ENCODE measurements around the gene CDH23.

CDH23 gene

DNA sequence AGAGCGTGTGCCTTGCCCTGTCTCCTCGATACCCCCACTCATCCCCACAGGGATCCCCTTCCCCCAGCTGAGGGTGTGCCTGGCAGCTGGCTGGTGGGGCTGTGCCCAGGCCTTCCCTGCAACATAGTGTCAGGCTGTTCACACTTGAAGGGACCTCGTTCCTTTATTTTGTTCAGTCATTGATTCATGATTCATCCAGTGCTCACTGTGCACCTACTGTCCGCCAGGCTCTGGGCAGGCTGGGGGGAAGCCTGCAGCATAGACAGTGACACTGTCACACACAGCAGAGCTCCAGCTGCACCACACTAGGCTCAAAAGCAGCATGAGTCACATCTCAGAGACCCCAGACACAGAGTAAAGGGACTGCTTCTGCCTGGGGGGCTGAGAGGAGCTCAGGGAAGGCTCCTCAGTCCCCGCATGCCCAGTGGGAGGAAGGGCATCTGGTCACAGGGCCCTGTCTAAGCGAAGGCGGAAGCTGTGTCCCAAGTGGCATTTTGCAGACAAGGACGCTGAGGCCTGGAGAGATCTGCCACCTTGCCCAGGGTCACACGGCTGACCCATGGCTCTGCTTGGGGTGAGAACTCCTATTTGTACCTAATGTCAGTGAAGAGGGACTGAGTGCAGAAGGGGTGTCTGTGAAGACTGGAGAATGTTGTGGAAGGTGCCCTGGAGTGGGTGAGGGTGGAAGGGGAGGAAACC, 27.9 kb downstream of the CDH23 start:
- no peak for DNase-seq

DNA sequence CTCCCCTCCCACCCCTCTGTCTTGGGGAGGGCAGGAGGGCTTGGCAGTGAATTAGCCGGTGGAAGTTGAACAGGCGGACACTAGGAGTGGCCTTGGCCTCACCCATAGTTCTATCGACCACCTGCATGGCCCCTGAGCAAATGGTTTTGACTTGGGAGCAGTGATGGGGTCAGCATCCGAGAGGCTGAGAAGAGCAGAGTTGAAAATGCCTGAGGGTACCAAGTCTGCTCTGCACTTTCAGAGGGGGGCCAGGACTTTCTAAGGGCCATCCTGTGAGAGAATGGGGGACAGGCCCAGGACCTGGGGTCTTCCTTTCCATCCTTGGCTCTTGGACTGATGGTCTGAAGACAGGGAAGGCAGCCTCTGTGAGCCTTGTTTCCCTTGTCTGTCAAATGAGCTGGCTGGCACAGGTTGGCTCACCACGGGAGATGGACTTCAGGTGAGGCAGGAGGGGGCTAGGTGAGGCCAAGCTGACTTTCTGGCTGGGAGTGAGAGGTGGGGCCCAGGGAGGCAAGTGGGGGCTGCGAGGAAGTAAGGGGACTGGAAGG, 29.4 kb downstream of the CDH23 start:
- DNase-seq, result no peak

DNA sequence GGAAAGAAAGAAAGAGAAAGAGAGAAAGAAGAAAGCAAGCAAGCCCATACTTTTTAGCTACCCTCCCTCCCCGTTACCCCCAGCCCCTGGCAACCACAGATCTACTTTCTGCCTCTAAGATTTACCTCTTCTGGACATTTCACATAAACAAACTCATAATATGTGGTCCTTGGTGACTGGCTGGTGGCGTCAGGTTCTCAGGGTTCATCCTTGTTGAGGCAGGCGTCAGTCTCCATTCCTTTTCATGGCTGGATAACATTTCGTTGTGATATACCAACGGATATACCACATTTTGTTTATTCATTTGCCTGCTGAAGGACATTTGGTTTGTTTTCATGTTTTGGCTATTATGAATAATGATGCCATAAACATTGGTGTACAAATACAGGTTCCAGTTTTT, 30.5 kb downstream of the CDH23 start:
- no peak for DNase-seq

DNA sequence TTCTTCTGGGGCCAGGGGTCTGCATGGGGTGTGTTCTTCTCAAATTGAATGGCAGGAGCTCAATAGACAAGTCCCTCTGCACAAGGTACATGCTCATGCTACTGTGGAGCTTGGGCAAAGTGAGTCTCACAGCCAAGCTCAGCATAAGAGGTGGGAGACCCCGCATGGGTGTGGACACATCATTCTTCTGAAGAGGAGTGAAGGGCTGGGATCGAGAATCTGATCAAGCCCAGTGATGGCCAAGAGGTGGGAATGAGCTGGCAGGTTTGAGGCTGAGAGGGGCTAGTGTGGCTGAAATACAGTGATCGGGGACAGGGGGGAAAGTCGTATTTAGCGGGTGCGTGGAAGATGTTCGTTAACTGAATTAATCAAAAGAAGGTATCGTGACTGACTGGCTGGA, 32.6 kb downstream of the CDH23 start:
- no peak for DNase-seq

DNA sequence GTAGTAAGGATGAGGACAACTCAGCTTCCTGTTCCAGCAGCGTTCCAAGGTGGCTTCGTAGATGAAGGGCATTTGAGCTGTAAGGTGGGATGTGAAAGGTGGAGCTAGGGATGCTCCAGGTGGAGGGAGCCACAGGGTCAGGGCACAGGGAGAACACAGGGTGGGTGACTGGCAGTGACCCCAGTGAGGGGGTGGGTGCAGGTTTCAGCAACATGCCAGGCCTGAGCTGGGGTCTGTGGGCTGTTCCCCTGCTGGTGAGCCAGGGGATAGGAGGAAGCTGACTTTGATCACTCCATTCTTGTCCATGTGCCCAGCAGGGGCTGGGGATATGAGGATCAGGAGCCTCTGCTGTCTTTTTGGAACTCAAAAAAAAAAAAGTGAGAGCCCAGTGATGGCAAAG, 33.2 kb downstream of the CDH23 start:
- no peak for DNase-seq

DNA sequence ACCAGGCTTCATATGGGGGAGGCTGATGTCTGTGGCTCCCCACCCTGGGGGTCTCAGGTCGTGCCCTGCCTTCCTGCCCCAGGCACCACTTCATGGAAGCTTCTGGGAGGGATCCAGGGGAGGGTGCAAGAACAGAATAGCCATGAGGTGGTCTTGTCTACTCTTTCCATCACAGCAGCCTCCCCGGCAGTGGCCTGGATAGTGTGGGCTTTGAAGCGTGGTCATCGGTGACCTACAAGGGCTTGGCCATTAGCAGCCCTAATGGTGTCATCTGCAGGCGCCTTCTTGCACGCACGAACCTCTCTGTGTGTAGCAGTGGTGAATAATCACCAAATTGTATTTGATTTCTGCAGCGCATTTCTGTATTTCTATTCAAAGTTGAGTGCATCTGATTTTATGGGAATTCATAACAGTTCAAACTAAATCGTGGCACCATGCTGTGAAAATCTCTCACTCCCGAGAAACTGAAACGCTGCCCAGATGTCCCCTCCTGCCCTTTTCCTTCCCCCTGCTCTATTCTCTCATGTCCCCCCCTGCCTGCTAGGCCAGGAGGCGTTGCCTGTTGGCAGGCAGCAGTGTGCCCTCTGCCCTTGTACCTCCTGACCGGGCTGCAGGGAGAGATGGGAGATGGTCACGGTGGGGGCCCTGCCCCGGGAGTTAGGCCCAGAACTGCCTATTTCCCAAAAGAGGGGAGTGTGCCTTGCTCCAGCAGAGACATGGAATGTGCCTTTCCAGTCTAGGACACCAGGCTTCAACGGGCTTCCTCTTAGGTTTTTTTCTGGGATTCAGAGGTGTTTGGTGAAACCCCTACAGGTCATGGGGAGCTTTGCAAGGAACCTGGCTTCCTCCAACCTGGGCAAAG, 34.8 kb downstream of the CDH23 start:
- DNase-seq, result no peak

DNA sequence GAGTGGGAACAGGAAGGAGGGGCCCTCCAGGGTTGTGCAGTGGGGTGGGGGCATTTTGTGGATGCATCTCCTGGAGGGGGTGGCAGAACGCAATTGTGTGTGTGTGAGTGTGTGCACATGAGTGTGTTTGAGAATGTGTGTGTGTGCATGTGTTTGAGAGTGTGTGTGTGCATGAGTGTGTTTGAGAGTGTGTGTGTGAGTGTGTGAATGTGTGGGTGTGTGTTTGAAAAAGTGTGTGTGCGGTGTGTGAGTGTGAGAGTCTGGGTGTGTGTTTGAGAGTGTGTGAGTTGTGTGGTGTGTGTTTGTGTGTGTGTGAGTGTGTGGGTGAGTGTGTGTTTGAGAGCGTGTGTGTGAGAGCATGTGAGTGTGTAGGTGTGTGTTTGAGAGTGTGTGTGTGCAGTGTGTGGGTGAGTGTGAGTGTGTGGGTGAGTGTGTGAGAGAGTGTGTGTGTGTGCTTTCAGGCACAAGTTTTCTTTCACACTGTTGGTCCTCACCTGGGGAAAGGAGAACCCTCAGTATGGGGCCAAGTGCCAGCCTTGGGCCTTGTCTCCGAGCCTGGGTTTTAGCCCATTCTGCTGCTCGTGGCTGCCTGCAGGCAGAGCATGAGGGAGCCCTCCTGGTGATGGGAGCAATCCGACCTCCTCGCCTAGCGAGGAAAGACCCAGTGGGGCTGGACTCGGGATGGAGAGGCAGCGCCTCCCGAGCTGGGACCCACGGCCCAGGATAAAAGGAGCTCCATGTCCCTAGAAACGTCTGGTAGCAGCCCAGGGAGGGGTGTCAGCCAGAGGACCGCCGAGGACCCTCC, 35.6 kb downstream of the CDH23 start:
- no peak for DNase-seq

DNA sequence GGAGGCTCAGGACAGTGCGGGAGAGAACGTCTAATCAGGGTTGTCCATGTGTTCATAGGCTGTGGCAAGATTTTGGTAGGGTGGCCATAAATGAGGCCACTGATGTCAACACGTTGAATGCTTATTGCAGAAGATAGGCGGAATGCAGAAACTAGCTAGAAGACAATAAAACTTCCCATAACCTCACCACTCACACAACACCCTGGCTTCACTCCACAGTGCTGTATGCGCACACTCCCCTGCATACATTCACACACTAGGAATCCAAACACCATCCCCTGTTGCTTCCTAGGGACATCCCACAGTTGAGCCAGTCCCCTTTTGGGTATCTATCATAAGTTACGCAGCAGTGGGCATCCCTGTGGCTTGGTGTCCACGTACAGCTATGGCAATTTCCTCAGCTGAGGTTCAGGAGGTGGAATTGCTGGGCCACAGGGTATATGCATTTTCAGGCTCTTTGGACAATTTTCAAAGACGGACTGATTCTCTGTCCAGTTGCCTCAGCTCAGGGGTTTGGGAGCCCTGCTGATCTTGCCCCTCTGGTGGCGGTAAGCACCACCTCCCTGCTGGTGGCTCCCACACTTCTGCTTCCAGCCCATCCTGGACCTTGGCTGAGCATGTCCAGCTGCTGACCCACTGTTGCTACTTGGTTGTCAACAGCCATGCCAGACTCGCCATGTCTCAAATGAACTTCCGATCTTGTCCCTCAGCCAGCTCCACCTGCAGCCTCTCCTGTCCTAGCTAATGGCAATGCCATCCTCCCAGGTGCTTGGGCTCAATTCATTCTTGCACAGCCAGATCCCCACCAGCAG, 36.4 kb downstream of the CDH23 start:
- no peak for DNase-seq

DNA sequence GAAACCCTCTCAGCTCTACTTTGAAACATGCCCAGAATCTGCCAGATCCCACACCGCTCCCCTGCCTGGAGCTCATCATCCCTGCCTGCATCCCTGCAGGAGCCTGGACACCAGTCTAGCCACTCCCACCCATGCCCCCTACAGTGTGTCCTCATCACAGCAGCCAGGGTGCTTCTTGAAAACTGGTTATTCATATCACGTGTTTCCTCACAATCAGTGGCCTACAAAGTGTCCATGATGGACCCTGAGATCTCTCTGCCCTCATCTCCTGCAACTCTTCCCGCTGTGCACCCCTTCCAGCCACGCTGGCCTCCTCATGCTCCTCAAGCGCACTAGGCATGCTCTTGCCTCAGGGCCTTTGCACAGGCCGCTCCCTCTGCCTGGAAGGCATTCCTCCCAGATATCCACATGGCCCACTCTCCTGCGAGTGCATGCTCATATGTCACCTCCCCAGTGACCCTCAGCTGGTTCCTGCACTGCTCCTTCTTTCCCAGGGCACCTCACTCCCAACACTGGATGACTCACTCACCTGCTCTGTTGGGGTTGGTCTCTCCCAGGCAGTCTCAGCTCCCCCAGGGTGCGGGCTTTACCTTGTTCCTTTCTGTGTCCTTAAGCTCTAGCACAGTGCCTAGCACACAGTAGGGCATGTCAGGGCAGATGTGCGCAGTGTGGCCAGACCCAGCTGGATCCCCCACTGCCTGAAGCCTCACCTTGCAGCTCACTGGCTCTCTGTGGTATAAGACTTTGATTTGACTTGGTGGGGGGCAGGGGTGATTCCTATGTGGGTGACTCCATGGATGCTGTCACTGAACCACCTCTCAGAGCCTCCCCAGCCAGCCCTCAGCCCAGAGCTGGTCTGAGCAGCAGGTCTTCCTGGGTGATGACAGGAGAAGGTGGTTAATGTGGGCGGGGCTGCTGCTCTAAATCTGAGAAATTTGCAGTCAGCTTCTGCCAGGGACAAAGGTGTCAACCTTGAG, 37.3 kb downstream of the CDH23 start:
- no peak for DNase-seq

DNA sequence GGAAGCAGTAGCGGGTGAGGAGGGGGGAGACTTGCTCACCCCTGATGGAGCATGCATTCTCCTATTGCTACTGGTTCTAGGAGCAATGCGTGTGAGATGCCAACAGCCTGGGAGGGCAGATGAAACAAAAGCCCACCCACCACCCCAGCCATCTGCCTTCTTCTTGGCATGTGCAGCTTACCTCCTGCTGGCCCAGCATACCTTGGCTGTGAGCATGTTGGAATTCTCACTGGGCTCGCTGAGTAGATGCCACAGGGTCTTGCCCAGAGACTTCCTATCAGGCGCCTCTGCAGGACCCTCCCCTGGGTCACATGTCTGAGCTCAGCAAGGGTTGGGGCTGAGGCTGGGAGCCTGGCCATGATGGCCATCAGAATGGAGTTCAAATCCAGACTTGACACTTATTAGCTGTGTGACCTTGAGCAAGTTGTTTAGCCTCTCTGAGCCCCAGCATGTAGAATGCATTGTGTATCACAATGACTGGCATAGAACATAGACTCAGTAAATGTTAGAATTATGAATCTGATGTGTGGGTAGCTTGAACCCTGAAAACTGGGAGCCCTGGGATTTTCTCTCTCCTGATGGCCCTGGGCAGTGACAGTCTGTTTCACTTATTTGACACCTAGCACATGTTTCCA, 38.2 kb downstream of the CDH23 start:
- DNase-seq, result no peak

DNA sequence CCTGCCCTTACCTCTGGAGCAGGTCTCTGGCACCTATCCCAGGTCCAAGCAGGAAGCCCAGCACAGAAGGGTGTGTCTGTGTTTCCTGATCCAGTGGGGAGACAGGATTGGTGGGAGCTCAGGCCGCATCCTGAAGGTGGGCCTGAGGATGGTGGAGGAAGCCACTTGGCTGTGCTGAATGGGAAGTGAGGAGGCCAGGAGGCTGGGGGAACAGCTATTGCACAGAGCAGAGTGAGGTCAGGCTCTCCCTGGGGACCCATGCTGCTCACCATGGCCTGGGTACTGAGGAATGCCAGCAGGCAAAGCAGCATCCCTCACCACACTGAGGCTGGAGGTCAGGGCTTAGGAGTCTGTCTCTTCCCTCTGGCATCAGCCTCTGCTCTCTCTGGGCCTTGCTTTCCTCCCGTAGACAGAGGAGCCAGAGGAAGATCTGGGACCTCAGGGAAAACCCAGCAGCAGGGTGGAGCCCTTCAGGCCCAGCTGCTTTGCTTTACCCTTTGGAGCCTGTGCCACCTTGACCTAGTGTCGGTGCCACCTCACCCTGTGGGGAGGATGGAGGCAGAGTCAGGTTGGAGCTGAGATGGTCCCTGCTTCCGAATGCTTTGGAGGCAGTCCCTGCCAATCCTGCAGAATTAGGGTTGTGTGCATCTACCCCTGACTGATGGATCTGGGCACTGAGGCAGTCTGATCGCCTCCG, 39.0 kb downstream of the CDH23 start:
- no peak for DNase-seq

DNA sequence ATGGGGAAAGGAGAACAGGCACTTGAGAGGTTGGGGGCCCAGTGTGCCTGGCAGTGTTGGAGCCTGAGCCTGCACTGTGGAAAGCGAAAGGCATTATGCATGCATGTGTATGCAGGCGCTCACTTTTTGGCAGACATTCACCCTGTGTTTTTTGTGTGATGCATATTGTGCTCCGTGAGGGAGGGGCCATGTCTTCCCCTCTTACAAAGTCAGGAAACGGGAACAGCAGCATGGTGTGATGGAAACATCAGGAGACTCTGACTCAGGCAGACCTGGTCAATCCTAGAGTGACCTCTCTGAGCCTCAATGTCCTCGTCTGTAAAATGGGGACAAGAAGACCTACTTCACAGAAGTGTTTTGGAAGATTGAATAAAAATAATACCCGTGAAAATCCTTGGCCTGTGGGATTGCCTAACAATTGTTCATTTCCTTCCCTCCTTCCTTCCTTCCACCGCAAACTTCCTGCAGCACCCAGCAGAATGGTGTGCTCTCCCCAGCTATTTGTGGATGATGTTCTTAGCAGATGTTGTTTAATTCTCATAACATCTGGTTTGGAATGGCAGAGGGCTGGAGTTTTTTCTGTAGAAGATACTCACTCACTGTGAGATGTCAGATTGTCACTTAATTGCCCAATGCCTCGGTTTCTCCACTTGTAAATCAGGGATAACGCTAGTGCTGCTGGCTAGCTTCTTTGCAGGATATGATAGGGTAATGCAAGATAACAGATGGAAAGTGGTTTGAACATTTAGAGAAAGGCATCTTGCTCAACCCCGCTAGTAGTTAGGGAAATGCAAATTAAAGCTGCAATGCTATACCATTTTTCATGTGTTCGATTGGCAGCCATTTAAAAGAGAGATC, 39.8 kb downstream of the CDH23 start:
- DNase-seq, result no peak

DNA sequence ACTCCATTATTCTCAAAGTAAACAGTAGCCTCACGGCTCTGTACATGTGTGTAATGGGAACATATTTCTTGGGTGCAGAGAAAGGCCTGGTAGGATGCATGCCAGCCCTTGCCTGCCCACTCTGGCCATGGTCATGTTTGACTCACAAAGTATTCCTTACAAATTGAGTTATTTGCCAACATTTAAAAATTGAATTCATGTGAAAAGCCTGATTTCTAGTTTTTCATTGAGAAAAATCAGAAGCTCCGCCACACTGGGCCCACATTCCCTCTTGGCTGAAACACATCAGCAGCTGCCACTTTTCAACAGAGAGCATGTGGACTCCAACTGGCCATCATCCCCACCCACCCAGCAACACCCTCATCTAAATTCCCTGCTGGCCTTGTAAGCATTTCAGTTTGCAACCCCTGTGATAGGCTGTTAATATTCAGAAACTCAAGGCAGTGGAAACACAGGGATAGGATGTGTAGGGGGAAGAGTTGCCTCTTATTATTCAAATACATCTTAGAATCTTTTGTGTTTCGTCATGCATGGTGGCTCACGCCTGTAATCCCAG, 40.9 kb downstream of the CDH23 start:
- DNase-seq, result no peak

DNA sequence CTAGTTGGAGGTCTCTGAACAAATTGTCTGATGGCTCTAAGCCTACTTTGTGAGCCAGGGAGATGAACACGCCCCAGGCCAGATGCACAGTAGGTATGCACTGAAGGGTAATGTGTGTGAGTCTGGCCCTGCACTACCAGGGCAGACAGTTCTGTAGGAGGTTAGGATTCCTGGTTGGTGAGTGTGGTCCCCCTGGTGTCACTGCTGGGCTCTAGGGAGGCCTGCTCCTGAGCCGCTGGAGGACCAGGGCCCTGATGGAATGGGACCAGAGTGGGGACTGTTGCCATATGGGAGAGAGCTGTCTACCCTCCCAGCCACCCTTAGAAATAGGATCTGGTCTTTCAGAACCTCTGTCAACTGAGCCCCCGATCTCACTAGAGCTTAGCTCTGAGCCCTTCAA, 42.0 kb downstream of the CDH23 start:
- no peak for DNase-seq

DNA sequence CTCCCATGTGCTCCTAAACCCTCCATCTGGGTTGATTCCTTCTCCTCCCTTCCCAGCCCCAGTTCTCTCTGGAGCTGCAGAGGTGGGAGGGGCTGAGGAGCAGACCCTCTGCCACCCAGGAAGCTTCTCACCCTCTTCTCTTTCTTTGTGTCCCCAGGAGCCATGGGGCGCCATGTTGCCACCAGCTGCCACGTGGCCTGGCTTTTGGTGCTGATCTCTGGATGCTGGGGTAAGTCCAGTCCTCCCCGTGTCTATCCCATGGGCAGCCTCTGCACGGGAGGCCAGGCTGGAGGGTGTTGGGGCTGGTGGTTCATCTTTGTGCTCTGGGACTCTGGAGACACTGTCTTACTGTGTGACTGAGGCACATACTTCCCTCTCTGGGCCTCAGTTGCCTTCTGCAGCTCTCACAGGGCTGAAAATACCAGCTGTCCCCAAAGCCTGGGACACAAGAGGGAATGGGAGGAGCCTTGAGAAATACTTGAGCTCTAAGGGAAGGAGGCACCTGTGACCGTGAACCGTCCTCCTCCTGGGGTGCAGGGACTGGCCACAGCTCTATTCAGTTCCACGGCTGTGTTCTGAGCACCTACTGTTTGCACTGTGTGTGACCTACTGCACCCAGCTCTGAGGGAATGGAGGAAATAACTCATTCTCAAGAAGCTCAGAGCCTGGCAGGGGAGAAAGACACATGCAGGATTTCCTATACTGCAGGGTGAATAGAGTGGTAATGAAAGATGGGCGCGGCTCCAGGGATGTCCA, 43.1 kb downstream of the CDH23 start:
- DNase-seq, result no peak

DNA sequence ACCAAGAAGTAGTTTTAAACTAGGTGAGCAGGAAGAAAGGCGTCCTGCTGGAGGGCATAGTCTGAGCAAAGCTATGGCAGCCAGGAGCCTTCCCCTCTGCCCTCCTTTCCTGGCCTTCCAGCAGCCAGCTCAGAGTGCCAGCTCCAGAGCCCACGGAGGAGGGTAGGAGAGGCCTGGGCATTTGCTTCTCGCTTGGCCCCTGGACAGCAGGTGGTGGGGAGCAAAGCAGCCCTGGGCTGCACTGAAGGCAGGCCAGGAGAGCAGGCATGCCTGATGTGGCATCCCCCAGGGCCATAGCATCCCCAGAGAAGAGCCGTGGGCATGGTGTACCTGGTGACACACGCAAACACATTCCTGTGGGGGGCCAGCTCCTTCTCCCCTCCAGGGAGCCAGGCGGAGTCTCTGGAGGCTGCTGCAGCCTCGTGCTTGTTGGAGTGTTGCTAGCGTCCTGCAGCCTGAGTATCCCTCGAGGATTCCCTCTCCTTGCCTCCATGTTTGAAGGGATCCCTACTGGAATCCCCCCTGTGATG, 43.9 kb downstream of the CDH23 start:
- no peak for DNase-seq

DNA sequence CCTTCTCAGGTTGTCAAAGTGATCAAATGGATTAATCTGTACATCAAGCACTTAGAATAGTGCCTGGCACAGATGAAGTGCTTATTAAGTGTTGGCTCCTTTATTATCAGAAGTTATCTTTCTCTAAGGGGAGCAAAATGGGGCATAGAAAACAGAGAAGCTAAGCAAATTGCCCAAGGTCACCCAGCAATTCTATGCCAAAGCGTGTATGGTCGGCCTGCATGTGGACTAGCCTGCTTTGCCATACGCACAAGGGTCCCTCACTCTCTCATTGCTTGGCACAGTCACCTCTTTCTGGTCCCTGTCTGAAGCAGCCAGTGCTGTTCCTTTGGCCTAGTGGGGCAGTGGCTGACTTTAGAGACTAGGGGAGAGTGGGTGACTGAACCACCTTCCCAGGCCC, 45.3 kb downstream of the CDH23 start:
- DNase-seq, result no peak

Measured in right hindlimb (tissue), 1 donor.